K562 (cell line): ENCODE data around the gene TAS1R3. TPM values are rescaled to one million over a fixed set of nuclear protein-coding genes. Genes with fewer than 3 reads are reported as not detected.

Experiments
- ARID2 ChIP-seq: fragments of 450-650 bp; IDR thresholded peaks from 2 replicates; pipeline ENCODE4 v1.6.1; 2017; ENCODE audit warnings: antibody characterized with exemption, mild to moderate bottlenecking
- CBX3 ChIP-seq, 2 experiments: IDR thresholded peaks; 1 replicate in 1 of 2; 2 replicates in 1 of 2; pipeline ENCODE4 v1.6.1; 2012; ENCODE audit warnings: inconsistent platforms in 2 of 2, low read length in 2 of 2, borderline replicate concordance in 1 of 2, control low read depth in 1 of 2
- CREB1 ChIP-seq, 2 experiments: sonication (generic) in 1 of 2; formaldehyde crosslinking in 1 of 2; IDR thresholded peaks; 2 replicates each; pipeline versions ENCODE4 v1.6.1 to v1.8.0; 2012 to 2022; ENCODE audit warnings: inconsistent platforms in 1 of 2, mild to moderate bottlenecking in 1 of 2, missing genetic modification reagents in 1 of 2, moderate library complexity in 1 of 2
- E2F1 ChIP-seq: sonication (generic); formaldehyde crosslinking; IDR thresholded peaks from 2 replicates; pipeline ENCODE4 v1.8.1; 2023; ENCODE audit warnings: mild to moderate bottlenecking, missing genetic modification reagents, moderate library complexity
- ETV5 ChIP-seq: sonication (generic); formaldehyde crosslinking; IDR thresholded peaks from 2 replicates; pipeline ENCODE4 v1.4.0; 2020; ENCODE audit warnings: low read depth, mild to moderate bottlenecking, missing genetic modification reagents
- EWSR1 ChIP-seq: fragments of 450-650 bp; IDR thresholded peaks from 2 replicates; pipeline ENCODE4 v1.6.1; 2018; ENCODE audit warnings: borderline replicate concordance, mild to moderate bottlenecking, low read depth, moderate library complexity; ENCODE audit not compliant: partially characterized antibody
- GABPB2 ChIP-seq: fragments of 250-450 bp; sonication (Bioruptor Pico); conservative IDR thresholded peaks from 2 replicates; pipeline ENCODE4 v1.5.1; 2021; ENCODE audit warnings: mild to moderate bottlenecking
- GTF3C2 ChIP-seq: IDR thresholded peaks from 3 replicates; pipeline ENCODE4 v1.6.1; 2011; ENCODE audit warnings: borderline replicate concordance, mild to moderate bottlenecking, moderate library complexity; ENCODE audit not compliant: insufficient read length; ENCODE audit errors: extremely low read depth
- KDM5B ChIP-seq: fragments of 200-600 bp; sonication (generic); IDR thresholded peaks from 2 replicates; pipeline ENCODE4 v1.6.1; 2012; ENCODE audit warnings: low read depth, mild to moderate bottlenecking, moderate library complexity, low read length, control low read depth, inconsistent platforms; ENCODE audit not compliant: insufficient replicate concordance
- RBM25 ChIP-seq: fragments of 200-400 bp; formaldehyde crosslinking; IDR thresholded peaks from 2 replicates; pipeline ENCODE4 v1.6.1; 2018; ENCODE audit warnings: low read length, low read depth, moderate library complexity; ENCODE audit not compliant: severe bottlenecking
- SAFB2 ChIP-seq: fragments of 200-400 bp; formaldehyde crosslinking; IDR thresholded peaks from 2 replicates; pipeline ENCODE4 v1.6.1; 2018; ENCODE audit warnings: borderline replicate concordance, low read length, low read depth, moderate library complexity; ENCODE audit not compliant: severe bottlenecking
- SAP30 ChIP-seq: fragments of 200-600 bp; sonication (generic); IDR thresholded peaks from 2 replicates; pipeline ENCODE4 v1.6.1; 2012; ENCODE audit warnings: borderline replicate concordance, low read depth, mild to moderate bottlenecking, moderate library complexity, low read length, control low read depth, inconsistent platforms; ENCODE audit not compliant: insufficient read depth, poor library complexity, severe bottlenecking
- SMC3 ChIP-seq: conservative IDR thresholded peaks from 2 replicates; pipeline ENCODE4 v1.6.1; 2011; ENCODE audit warnings: low read depth, low read length, improper control_type of control experiment; ENCODE audit not compliant: insufficient read depth
- VEZF1 ChIP-seq: fragments of 200-800 bp; sonication (Bioruptor generic); IDR thresholded peaks from 2 replicates; pipeline ENCODE4 v1.6.1; 2017; ENCODE audit warnings: missing genetic modification characterization, missing compliant biosample characterization
- XRCC4 ChIP-seq: IDR thresholded peaks from one replicate; pipeline ENCODE4 v1.6.1; 2011; ENCODE audit not compliant: insufficient read depth, insufficient read length; ENCODE audit errors: extremely low read depth
- ZBTB2 ChIP-seq: fragments of 450-650 bp; IDR thresholded peaks from 2 replicates; pipeline ENCODE4 v1.6.1; 2016; ENCODE audit warnings: antibody characterized with exemption
- ZBTB7A ChIP-seq: IDR thresholded peaks from 2 replicates; pipeline ENCODE4 v1.6.1; 2011; ENCODE audit warnings: low read depth, mild to moderate bottlenecking, low read length, moderate library complexity, borderline replicate concordance; ENCODE audit not compliant: control insufficient read depth
- ZFP30 ChIP-seq: fragments of 250-450 bp; sonication (Bioruptor Pico); IDR thresholded peaks from 2 replicates; pipeline ENCODE4 v1.8.0; 2022; ENCODE audit warnings: moderate library complexity, mild to moderate bottlenecking, inconsistent platforms, borderline replicate concordance
- polyA plus RNA-seq, 8 experiments: library from polyadenylated mRNA; depleted of rRNA in 4 of 8; stranded (reverse) in 5 of 8; unstranded in 3 of 8; fragments of >200 nt; fragmentation: Nextera tagmentation in 2 of 8; fragmentation: Illumina TruSeq in 1 of 8; extraction: Ambion mirVana in 2 of 8; extraction: Trizol in 1 of 8; gene quantifications; 2 replicates each; pipeline versions ENCODE4 v1.2.1 to v1.2.3, GENCODE V29; 2011 to 2014; ENCODE audit warnings: inconsistent platforms in 1 of 8, missing spikeins in 1 of 8
- total RNA-seq, 7 experiments: library from RNA; depleted of rRNA in 6 of 7; stranded (reverse); fragments of >200 nt in 6 of 7; fragmentation: Illumina TruSeq in 2 of 7; extraction: Trizol in 2 of 7; gene quantifications; 2 replicates each; pipeline versions ENCODE4 v1.2.1 to v1.2.3, GENCODE V29; 2011 to 2021; ENCODE audit warnings: low replicate concordance in 1 of 7

TAS1R3 gene
- total and polyA plus RNA-seq, 9 of the 15 experiments (the other 6 are each of a cell fraction or from before 2014, with no cell fraction given), result 0.07 to 0.13 TPM; not detected in 7

- TF ChIP-seq SMC3 (0 out of 2 replicates have a peak, but pooled peaks have one; percentile 24), SAFB2 (no peak), EWSR1 (no peak), CBX3 (IDR thresholded peaks at IDR 0.05; ENCODE audit: borderline replicate concordance in 1 of 2, low read length in 2 of 2) (no peak), KDM5B (peak; percentile 69), ZBTB2 (no peak), SAP30 (no peak), RBM25 (no peak), ETV5 (CRISPR knock-in tag) (peak; percentile 62; the same call in 1 of the 2 replicates), ARID2 (no peak), ZFP30 (CRISPR knock-in tag) (no peak), XRCC4 (no peak), E2F1 (peak; percentile 40; the same call in 1 of the 2 replicates), ZBTB7A (peak; percentile 97), GABPB2 (no peak), VEZF1 (CRISPR knock-in tag) (peak; percentile 86), GTF3C2 (no peak), CREB1 (IDR thresholded peaks at IDR 0.05) (peak; percentile 73; the same call in 1 of the 2 replicates), CREB1 (CRISPR knock-in tag; IDR thresholded peaks at IDR 0.05) (no peak)
These were observed 18.4 kb downstream of the TAS1R3 start, which contains the start of gene DVL1 (continued) for GRCh38 chr1:1349256-1350012.
